ENCODE measurements around the gene CER1.

Gene CER1

DNA sequence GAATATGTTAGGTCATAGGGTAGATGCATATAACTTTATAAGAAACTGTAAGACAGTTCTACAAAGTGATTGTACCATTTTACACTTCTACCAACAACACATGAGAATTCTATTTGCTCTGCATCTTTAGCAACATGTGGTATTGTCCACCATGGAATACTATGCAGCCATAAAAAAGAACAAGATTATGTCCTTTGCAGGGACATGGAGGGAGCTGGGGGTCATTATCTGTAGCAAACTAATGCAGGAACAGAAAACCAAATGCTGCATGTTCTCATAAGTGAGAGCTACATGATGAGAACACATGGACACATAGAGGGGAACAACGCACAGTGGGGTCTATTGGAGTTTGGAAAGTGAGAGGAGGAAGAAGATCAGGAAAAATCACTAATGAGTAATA is 22.2 kb upstream of the CER1 start:
- no peak for TF ChIP-seq POLR2A (IDR thresholded peaks at IDR 0.05; ENCODE audit: low read depth, low read length)
- no peak for DNase-seq (ENCODE audit: insufficient read length, low spot score)
- no peak for FAIRE-seq

- DNase-seq (ENCODE audit: insufficient read length, low spot score) (no peak), FAIRE-seq (no peak)
These were observed 18.8 kb upstream of the CER1 start for GRCh38 chr9:14741369-14741768.

DNA sequence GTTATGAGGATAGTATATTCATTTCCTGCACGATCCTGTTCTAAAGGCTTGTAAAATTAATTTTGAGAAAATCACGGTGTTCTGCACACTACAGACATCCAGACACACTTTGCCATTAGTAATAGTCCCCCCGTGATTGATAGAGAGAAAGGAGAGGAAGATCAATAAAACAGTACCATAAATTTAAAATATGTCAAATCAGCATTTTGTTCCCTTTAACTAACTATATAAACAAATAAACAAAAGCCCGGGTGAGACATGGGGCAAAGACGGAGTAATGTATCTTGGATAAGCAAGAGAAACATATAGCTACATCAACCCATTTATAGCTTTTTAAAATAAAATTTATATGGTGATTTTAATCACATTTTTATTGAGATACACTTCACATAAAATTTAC is 10.6 kb upstream of the CER1 start:
- DNase-seq (ENCODE audit: insufficient read length, low spot score) (no peak), FAIRE-seq (no peak)
- no peak for TF ChIP-seq POLR2A (IDR thresholded peaks at IDR 0.05; ENCODE audit: low read depth, low read length)

More at GRCh38 chr9:14741369-14741768, 18.8 kb upstream of the CER1 start:
- TF ChIP-seq POLR2A (IDR thresholded peaks at IDR 0.05; ENCODE audit: low read depth, low read length), result no peak

DNA sequence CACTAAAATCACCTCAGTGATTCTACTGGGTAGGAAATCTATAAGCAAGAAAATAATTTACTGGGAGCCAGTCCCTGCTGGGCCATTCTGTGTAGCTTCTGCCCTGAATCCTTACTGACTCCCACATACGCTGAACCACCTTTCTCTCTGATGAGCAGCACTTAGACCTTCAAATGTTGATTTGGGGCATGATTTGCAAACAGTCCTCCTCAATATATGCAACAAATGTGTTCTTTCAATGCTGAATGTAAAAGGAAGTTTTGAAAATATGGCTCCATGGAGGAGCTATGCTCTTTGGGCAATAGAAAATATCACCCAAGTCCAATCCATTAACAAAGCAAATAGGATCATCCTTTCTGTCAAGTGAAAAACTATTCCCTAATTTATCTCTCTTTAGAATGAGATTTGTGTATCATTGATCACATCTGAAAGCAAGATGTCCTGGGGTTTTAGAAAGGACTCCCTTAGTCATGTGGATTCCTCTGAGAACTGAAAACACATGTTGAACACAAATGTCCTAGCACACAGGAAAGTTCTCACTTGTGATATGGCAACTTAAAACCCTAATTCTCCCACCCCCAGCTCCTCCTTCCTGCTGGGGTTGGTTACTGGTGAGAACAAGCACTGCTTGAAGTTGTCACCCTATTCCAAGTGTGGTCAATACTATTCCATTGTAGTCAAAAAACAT is 8.9 kb upstream of the CER1 start:
- FAIRE-seq (no peak), DNase-seq (ENCODE audit: insufficient read length, low spot score) (no peak)
- no peak for TF ChIP-seq POLR2A (IDR thresholded peaks at IDR 0.05; ENCODE audit: low read depth, low read length)

- no peak for FAIRE-seq
- no peak for DNase-seq (ENCODE audit: insufficient read length, low spot score)
These were observed 7.9 kb upstream of the CER1 start for GRCh38 chr9:14730461-14730898.

GRCh38 chr9:14723301-14723700 is 768 bp upstream of the CER1 start:
- DNase-seq (ENCODE audit: insufficient read length, low spot score), result no peak
- no peak for FAIRE-seq
- TF ChIP-seq POLR2A (IDR thresholded peaks at IDR 0.05; ENCODE audit: low read depth, low read length), result no peak

More at GRCh38 chr9:14730461-14730898, 7.9 kb upstream of the CER1 start:
- no peak for TF ChIP-seq POLR2A (IDR thresholded peaks at IDR 0.05; ENCODE audit: low read depth, low read length)

DNA sequence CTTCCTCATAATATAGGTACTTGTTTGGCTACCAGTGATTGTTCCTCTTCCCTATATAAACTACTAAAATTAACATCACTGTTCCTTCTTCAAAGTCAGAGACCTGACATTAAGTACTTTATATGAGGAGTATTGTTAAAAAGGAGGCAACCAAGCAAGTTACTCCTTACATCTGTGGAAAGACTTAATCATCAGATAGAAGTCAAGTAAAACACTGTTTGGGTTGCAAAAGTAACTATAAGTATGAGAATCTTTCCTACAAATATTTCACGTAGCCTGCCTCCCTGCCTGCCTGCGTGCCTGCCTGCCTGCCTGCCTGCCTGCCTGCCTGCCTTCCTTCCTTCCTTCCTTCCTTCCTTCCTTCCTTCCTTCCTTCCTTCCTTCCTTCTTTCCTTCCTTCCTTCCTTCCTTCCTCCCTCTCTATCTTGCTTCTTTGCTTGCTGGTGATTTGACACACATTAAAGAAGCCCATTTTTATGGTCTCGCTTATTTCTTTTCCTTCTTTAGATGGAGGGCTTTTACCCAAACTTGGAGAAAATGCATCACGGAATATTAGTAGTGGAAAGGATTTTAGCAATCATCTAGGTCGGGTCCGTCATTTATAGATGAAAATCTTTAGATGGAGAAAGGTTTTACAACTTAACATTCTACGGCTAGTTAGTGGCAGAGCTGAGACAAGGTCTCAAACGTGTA is 3.2 kb downstream of the CER1 start:
- no peak for FAIRE-seq
- TF ChIP-seq POLR2A (IDR thresholded peaks at IDR 0.05; ENCODE audit: low read depth, low read length), result no peak
- no peak for DNase-seq (ENCODE audit: insufficient read length, low spot score)

DNA sequence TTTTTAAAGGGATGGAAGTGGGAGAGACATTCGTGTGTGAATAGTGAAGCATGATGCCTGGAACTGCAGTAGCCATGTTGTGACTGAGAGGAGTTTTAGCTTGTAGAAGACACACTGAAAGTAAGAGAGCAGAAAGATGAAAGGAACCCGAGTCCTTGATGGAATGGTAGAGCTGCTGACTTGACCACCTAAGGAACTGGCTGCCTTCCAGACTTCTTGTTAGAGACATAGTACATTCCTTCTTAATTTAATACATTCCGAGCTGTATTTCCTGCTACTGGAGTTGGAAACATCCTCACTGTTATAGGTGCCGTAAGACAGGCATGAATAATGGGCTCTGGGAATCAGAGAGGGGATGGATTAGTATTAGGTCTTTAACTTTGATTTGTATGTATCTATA is 7.4 kb downstream of the CER1 start:
- FAIRE-seq (no peak), DNase-seq (ENCODE audit: insufficient read length, low spot score) (no peak)
- TF ChIP-seq POLR2A (IDR thresholded peaks at IDR 0.05; ENCODE audit: low read depth, low read length), result no peak

GRCh38 chr9:14713187-14713767 is 9.3 kb downstream of the CER1 start:
- no peak for DNase-seq (ENCODE audit: insufficient read length, low spot score)
- no peak for TF ChIP-seq POLR2A (IDR thresholded peaks at IDR 0.05; ENCODE audit: low read depth, low read length)
- no peak for FAIRE-seq

DNA sequence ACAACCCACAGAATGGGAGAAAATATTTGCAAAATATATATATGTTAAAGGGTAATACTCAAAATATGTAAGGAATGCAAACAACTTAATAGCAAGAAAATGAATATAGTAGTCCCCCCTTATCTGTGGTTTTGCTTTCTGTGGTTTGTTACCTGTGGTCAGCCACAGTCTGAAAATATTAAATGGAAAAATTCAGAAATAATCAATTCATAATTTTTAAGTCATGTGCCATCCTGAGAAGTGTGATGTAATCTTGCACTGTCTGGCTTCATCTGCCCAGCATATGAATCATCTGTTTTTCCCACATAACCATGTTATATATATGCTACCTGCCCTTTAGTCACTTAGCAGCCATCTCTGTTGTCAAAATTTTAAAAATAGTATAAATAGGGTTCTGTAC is 11.7 kb downstream of the CER1 start:
- DNase-seq (ENCODE audit: insufficient read length, low spot score) (no peak), FAIRE-seq (no peak)

DNA sequence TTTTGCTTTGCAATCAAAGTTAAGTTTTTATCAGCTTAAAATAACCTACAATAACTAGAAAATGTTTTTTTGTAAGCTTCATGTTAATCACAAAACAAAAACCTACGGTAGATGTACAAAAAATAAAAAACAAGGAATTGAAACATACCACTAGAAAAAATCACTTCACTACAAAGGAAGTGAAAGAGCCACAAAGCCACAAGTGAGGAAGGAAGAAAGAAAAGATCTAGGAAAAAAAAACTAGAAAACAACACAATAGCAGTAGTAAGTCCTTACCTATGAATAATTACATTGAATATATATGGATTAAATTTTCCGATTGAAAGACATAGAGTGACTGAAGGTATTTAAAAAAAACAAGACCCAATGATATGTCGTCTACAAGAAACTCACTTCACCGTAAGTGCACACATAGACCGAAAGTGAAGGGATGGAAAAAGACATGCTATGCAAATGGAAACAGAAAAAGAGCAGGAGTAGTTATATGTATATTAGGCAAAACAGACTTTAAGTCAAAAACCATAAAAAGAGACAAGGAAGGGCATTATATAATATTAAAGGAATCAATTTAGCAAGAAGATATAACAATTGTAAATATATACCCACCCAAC is 15.9 kb downstream of the CER1 start:
- FAIRE-seq (no peak), DNase-seq (ENCODE audit: insufficient read length, low spot score) (no peak)
- TF ChIP-seq POLR2A (IDR thresholded peaks at IDR 0.05; ENCODE audit: low read depth, low read length), result no peak

More for the DNA sequence above, 11.7 kb downstream of the CER1 start:
- TF ChIP-seq POLR2A (IDR thresholded peaks at IDR 0.05; ENCODE audit: low read depth, low read length), result no peak

GRCh38 chr9:14705079-14705478 is 17.5 kb downstream of the CER1 start:
- no peak for TF ChIP-seq POLR2A (IDR thresholded peaks at IDR 0.05; ENCODE audit: low read depth, low read length)
- DNase-seq (ENCODE audit: insufficient read length, low spot score) (no peak), FAIRE-seq (no peak)

DNA sequence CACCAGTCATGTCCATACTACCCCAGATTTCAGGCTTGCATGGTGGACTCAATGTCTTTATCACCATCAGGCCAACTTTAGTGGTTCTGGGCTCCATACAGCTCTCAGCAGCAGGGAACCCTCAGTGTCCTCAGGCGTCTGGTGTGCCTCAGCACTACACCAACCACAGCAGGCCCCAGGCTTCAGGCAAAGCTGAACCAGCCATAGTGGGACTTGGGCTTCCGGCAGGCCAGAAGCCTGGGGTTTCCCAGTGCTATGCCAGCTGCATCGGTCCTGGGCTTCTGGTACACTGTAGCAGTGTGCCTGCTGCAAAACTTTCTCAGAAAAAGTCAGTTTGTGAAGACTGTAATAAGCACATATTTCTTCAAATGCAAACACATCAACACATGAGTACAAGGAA is 18.3 kb downstream of the CER1 start:
- FAIRE-seq (no peak), DNase-seq (ENCODE audit: insufficient read length, low spot score) (no peak)
- TF ChIP-seq POLR2A (IDR thresholded peaks at IDR 0.05; ENCODE audit: low read depth, low read length), result no peak

- DNase-seq (ENCODE audit: insufficient read length, low spot score) (no peak), FAIRE-seq (no peak)
- TF ChIP-seq POLR2A (IDR thresholded peaks at IDR 0.05; ENCODE audit: low read depth, low read length), result no peak
These were observed 20.3 kb downstream of the CER1 start for GRCh38 chr9:14702200-14702720.
